ENCODE measurements around the gene HAAO. TPM values are rescaled to one million over a fixed set of nuclear protein-coding genes. Genes with fewer than 3 reads are reported as not detected.
"Not testable (repeated sequence)": the region's sequence is repeated elsewhere in the genome, so short reads cannot be mapped to it uniquely, and the experiment has no call there.

The HAAO gene
- polyA plus RNA-seq, 1 experiment: 0.54 TPM

DNA sequence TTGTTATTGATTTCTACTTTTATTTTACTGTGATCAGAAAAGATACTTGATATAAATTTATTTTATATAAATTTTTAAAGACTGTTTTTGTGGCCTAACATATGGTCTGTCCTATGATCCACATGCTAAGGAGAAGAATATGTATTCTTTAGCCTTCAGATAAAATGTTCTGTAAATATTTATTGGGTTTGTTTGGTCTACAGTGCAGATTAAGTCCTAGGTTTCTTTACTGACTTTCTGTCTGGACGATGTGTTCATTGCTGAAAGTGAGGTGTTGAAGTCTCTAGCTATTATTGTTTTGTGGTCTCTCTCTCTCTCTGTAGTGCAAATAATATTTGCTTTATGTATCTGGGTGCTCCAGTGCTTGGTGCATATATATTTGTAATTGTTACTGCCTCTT, 58.5 kb downstream of the HAAO start:
- no peak for DNase-seq (ENCODE audit: low read depth)

DNA sequence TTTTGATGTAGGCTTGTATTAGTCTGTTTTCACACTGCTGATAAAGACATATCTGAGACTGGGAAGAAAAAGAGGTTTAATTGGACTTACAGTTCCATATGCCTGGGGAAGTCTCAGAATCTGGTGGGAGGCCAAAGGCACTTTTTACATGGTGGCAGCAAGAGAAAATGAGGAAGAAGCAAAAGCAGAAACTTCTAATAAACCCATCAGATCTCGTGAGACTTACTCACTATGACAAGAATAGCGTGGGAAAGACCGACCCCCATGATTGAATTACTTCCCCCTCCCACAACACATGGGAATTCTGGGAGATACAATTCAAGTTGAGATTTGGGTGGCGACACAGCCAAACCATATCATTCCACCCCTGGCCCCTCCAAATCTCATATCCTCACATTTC, 61.1 kb downstream of the HAAO start:
- POLR2A ChIA-PET: not testable (repeated sequence)

More for the DNA sequence above, 58.5 kb downstream of the HAAO start:
- TF ChIP-seq, protein P1, sequence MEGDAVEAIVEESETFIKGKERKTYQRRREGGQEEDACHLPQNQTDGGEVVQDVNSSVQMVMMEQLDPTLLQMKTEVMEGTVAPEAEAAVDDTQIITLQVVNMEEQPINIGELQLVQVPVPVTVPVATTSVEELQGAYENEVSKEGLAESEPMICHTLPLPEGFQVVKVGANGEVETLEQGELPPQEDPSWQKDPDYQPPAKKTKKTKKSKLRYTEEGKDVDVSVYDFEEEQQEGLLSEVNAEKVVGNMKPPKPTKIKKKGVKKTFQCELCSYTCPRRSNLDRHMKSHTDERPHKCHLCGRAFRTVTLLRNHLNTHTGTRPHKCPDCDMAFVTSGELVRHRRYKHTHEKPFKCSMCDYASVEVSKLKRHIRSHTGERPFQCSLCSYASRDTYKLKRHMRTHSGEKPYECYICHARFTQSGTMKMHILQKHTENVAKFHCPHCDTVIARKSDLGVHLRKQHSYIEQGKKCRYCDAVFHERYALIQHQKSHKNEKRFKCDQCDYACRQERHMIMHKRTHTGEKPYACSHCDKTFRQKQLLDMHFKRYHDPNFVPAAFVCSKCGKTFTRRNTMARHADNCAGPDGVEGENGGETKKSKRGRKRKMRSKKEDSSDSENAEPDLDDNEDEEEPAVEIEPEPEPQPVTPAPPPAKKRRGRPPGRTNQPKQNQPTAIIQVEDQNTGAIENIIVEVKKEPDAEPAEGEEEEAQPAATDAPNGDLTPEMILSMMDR (IDR thresholded peaks at IDR 0.05; ENCODE audit: insufficient read depth, low read depth, low read length): no peak
- CTCF ChIA-PET: interaction anchor here (0.6 to 0.7 kb wide), 2 partner anchors 49 to 238 kb away, joined by 3 read pairs; no protein-coding TSS in a partner anchor
- Histone ChIP-seq H3K27me3 (ENCODE audit: control insufficient read depth, insufficient read depth, low read length) (no peaks in the 10 kb centered on the region), H3K36me3 (ENCODE audit: control insufficient read depth, insufficient read depth, low read length) (no peaks in the 10 kb centered on the region; the same call in 1 of the 2 replicates), H3K4me3 (ENCODE audit: low read depth, low read length) (no peak overlapping the region)
- POLR2A ChIA-PET: no interaction called here

DNA sequence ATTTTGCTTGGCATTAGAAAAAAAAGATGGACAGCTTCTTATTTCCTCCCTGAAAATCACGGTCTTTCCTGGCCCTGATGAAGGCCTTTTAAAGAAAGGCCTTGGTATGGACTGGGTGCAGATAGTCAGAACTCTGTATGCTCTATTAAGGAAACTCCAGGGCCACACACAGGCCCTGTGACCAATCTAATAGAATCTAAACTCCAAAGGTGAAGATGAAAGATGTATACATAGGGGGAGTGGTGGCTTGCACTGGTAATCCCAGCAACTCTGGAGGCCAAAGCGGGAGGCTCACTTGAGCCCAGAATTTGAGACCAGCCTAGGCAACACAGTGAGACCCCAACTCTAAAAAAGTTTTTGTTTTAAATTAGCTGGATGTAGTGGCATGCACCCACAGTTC, 65.7 kb downstream of the HAAO start:
- H3K27me3 ChIP-seq (ENCODE audit: control insufficient read depth, insufficient read depth, low read length): no peaks in the 10 kb centered on the region
- H3K4me3 ChIP-seq (ENCODE audit: low read depth, low read length): no peak overlapping the region
- ChIA-PET CTCF (interaction anchor here (1.0 kb wide), 1 partner anchor 17 kb away, joined by 3 read pairs; no protein-coding TSS in a partner anchor), POLR2A (no interaction called here)
- TF ChIP-seq, protein P1 (IDR thresholded peaks at IDR 0.05; ENCODE audit: insufficient read depth, low read depth, low read length): no peak
- H3K36me3 ChIP-seq (ENCODE audit: control insufficient read depth, insufficient read depth, low read length): no peaks in the 10 kb centered on the region
- no peak for DNase-seq (ENCODE audit: low read depth)

More for the DNA sequence above, 61.1 kb downstream of the HAAO start:
- DNase-seq (ENCODE audit: low read depth); CTCF ChIA-PET; H3K4me3 ChIP-seq (ENCODE audit: low read depth, low read length); H3K27me3 ChIP-seq (ENCODE audit: control insufficient read depth, insufficient read depth, low read length); H3K36me3 ChIP-seq (ENCODE audit: control insufficient read depth, insufficient read depth, low read length): not testable (repeated sequence)

DNA sequence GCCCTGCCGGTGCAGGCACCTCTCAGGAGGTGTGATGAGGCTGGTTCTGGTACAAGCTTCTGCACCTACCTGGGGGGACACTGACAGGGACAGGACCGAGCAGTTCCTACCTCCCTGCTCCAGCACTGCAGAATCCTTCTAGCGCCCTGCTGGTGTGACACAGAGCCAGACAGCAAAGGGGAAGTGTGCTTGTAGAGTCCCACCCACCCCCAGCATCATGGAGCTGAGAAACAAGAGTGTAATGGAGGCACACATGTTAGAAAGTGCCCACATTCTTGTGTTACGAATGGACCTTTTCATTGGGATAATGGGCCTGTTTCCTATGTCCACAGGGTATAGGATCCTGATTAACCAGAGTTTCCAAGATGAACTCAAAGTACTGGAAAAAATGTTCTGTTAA, 66.7 kb downstream of the HAAO start:
- H3K27me3 ChIP-seq (ENCODE audit: control insufficient read depth, insufficient read depth, low read length): no peaks in the 10 kb centered on the region
- H3K4me3 ChIP-seq (ENCODE audit: low read depth, low read length): no peak overlapping the region
- no peak for DNase-seq (ENCODE audit: low read depth)
- ChIA-PET POLR2A (no interaction called here), CTCF (interaction anchor here (0.8 to 1.0 kb wide), 2 partner anchors 16 to 18 kb away, joined by 3 read pairs; no protein-coding TSS in a partner anchor)
- no peaks in the 10 kb centered on the region for H3K36me3 ChIP-seq (ENCODE audit: control insufficient read depth, insufficient read depth, low read length)
- TF ChIP-seq, protein P1 (IDR thresholded peaks at IDR 0.05; ENCODE audit: insufficient read depth, low read depth, low read length): no peak

DNA sequence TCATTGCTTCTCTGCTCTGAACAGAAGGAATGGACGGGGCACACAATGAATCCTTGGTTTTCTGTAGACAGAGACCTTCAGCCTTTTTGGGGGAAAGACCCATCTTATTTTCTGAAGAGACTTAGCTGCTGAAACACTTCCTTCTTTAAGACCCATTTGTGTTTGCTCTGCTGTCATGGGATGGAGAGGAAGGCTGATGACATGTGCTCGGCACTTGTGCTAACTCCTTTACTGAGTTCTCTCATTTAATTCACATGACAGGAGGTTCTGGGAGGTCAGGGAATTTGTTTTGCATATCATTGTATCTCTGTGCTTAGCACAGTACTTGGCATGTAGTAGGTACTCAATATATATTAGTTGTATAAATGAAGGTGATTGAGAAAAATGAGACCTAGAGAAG, 67.5 kb downstream of the HAAO start:
- Histone ChIP-seq H3K36me3 (ENCODE audit: control insufficient read depth, insufficient read depth, low read length) (no peaks in the 10 kb centered on the region), H3K4me3 (ENCODE audit: low read depth, low read length) (no peak overlapping the region), H3K27me3 (ENCODE audit: control insufficient read depth, insufficient read depth, low read length) (no peaks in the 10 kb centered on the region)
- DNase-seq (ENCODE audit: low read depth): no peak
- POLR2A ChIA-PET: no interaction called here
- TF ChIP-seq, protein P1 (IDR thresholded peaks at IDR 0.05; ENCODE audit: insufficient read depth, low read depth, low read length): no peak
- CTCF ChIA-PET: no interaction called here

DNA sequence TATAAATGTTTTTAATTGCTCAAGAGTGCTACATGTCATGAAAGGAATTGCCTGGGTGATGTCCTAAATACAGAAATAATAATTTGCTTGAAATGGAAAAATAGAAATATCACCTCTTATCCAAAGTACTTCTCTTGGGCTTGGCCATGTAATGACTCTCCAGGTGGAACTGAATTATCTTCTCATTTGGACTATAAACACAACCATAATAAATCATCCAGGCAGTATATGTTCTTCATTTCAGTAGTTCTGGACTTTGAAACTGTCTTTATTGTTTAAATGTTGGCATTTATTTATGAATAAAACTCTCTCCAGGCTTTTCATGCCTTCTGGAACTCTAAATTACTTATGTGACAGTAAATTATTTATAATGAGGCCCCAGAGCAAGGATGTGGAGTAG, 68.9 kb downstream of the HAAO start:
- DNase-seq (ENCODE audit: low read depth): no peak
- Histone ChIP-seq H3K4me3 (ENCODE audit: low read depth, low read length) (no peak overlapping the region), H3K36me3 (ENCODE audit: control insufficient read depth, insufficient read depth, low read length) (no peaks in the 10 kb centered on the region), H3K27me3 (ENCODE audit: control insufficient read depth, insufficient read depth, low read length) (no peaks in the 10 kb centered on the region)
- ChIA-PET POLR2A (no interaction called here), CTCF (no interaction called here)
- TF ChIP-seq, protein P1 (IDR thresholded peaks at IDR 0.05; ENCODE audit: insufficient read depth, low read depth, low read length): no peak

Measured in BJ (cell line).